Suprapubic skin (tissue), 3 donors: ENCODE results near the gene TBC1D20.
"Not testable (repeated sequence)": the region's sequence is repeated elsewhere in the genome, so short reads cannot be mapped to it uniquely, and the experiment has no call there.

Experiments
- CTCF ChIP-seq, 2 donors: fragments of 200-600 bp in 1 of 2; fragments of 450-650 bp in 1 of 2; sonication (generic) in 1 of 2; IDR thresholded peaks; one replicate each; pipeline ENCODE4 v1.5.1; 2016 to 2019; ENCODE audit warnings: antibody characterized with exemption in 2 of 2, mild to moderate bottlenecking in 1 of 2, moderate library complexity in 1 of 2
- POLR2A ChIP-seq, 2 donors: fragments of 450-650 bp; IDR thresholded peaks; one replicate each; pipeline ENCODE4 v1.6.1; 2017; ENCODE audit warnings: antibody characterized with exemption in 2 of 2, mild to moderate bottlenecking in 2 of 2, moderate library complexity in 2 of 2

GRCh38 chr20:393296-393695, 69.0 kb downstream of the TBC1D20 start:
- not testable (repeated sequence) for TF ChIP-seq CTCF, POLR2A (IDR thresholded peaks at IDR 0.05)
